Measurements from ENCODE around the gene PNMA1.

Gene PNMA1

GRCh38 chr14:73717711-73718417 lies 3.7 kb upstream of the PNMA1 start:
- DNase-seq (ENCODE audit: low spot score) (no peak), ATAC-seq (ENCODE audit: low read depth) (no peak)
- peaks cover 9% of the 10 kb centered on the region for H3K4me1 ChIP-seq (ENCODE audit: insufficient read depth, poor library complexity, severe bottlenecking)
- no peak overlapping the region for H3K4me3 ChIP-seq (ENCODE audit: severe bottlenecking)
- no peak overlapping the region for H3K27ac ChIP-seq (ENCODE audit: poor library complexity, severe bottlenecking)
- H3K36me3 ChIP-seq (ENCODE audit: low read depth): peaks cover 60% of the 10 kb centered on the region
- H3K27me3 ChIP-seq (ENCODE audit: insufficient read depth, poor library complexity, severe bottlenecking): no peaks in the 10 kb centered on the region
- no peaks in the 10 kb centered on the region for H3K9me3 ChIP-seq (ENCODE audit: severe bottlenecking)
- TF ChIP-seq CTCF (IDR thresholded peaks at IDR 0.05; ENCODE audit: poor library complexity, severe bottlenecking): no peak

GRCh38 chr14:73717266-73717665 lies 3.1 kb upstream of the PNMA1 start:
- Histone ChIP-seq H3K9me3 (ENCODE audit: severe bottlenecking) (no peaks in the 10 kb centered on the region), H3K4me3 (ENCODE audit: severe bottlenecking) (no peak overlapping the region), H3K4me1 (ENCODE audit: insufficient read depth, poor library complexity, severe bottlenecking) (peaks cover 9% of the 10 kb centered on the region), H3K27me3 (ENCODE audit: insufficient read depth, poor library complexity, severe bottlenecking) (no peaks in the 10 kb centered on the region), H3K36me3 (ENCODE audit: low read depth) (peaks cover 54% of the 10 kb centered on the region), H3K27ac (ENCODE audit: poor library complexity, severe bottlenecking) (no peak overlapping the region)
- no peak for DNase-seq (ENCODE audit: low spot score)
- no peak for TF ChIP-seq CTCF (IDR thresholded peaks at IDR 0.05; ENCODE audit: poor library complexity, severe bottlenecking)
- ATAC-seq (ENCODE audit: low read depth): no peak

- H3K4me1 ChIP-seq (ENCODE audit: insufficient read depth, poor library complexity, severe bottlenecking): peaks cover 16% of the 10 kb centered on the region
- no peak for TF ChIP-seq CTCF (IDR thresholded peaks at IDR 0.05; ENCODE audit: poor library complexity, severe bottlenecking)
- no peak overlapping the region for H3K4me3 ChIP-seq (ENCODE audit: severe bottlenecking)
- H3K36me3 ChIP-seq (ENCODE audit: low read depth): peaks cover 44% of the 10 kb centered on the region
- no peaks in the 10 kb centered on the region for H3K27me3 ChIP-seq (ENCODE audit: insufficient read depth, poor library complexity, severe bottlenecking)
- no peak for ATAC-seq (ENCODE audit: low read depth)
- DNase-seq (ENCODE audit: low spot score): no peak
- peak overlapping the region; percentile 81 for H3K27ac ChIP-seq (ENCODE audit: poor library complexity, severe bottlenecking)
- no peaks in the 10 kb centered on the region for H3K9me3 ChIP-seq (ENCODE audit: severe bottlenecking)
Observed at GRCh38 chr14:73715707-73716106, 1.5 kb upstream of the PNMA1 start.

GRCh38 chr14:73714656-73715081 lies 485 bp upstream of the PNMA1 start:
- H3K27ac ChIP-seq (ENCODE audit: poor library complexity, severe bottlenecking): peak overlapping the region; percentile 81
- H3K27me3 ChIP-seq (ENCODE audit: insufficient read depth, poor library complexity, severe bottlenecking): no peaks in the 10 kb centered on the region
- H3K4me3 ChIP-seq (ENCODE audit: severe bottlenecking): peak overlapping the region; percentile 71
- ATAC-seq (ENCODE audit: low read depth) (peak; percentile 11), DNase-seq (ENCODE audit: low spot score) (no peak)
- TF ChIP-seq CTCF (IDR thresholded peaks at IDR 0.05; ENCODE audit: poor library complexity, severe bottlenecking): no peak
- peaks cover 34% of the 10 kb centered on the region for H3K36me3 ChIP-seq (ENCODE audit: low read depth)
- H3K9me3 ChIP-seq (ENCODE audit: severe bottlenecking): no peaks in the 10 kb centered on the region
- H3K4me1 ChIP-seq (ENCODE audit: insufficient read depth, poor library complexity, severe bottlenecking): peaks cover 16% of the 10 kb centered on the region

GRCh38 chr14:73713206-73713802 lies 880 bp downstream of the PNMA1 start:
- DNase-seq (ENCODE audit: low spot score): no peak

More at GRCh38 chr14:73713206-73713802, 880 bp downstream of the PNMA1 start:
- Histone ChIP-seq H3K9me3 (ENCODE audit: severe bottlenecking) (no peaks in the 10 kb centered on the region), H3K27ac (ENCODE audit: poor library complexity, severe bottlenecking) (peak overlapping the region; percentile 81), H3K4me1 (ENCODE audit: insufficient read depth, poor library complexity, severe bottlenecking) (peaks cover 16% of the 10 kb centered on the region), H3K4me3 (ENCODE audit: severe bottlenecking) (peak overlapping the region; percentile 71), H3K36me3 (ENCODE audit: low read depth) (peaks cover 32% of the 10 kb centered on the region), H3K27me3 (ENCODE audit: insufficient read depth, poor library complexity, severe bottlenecking) (no peaks in the 10 kb centered on the region)
- ATAC-seq (ENCODE audit: low read depth): peak; percentile 24
- TF ChIP-seq CTCF (IDR thresholded peaks at IDR 0.05; ENCODE audit: poor library complexity, severe bottlenecking): no peak
